Activated gamma-delta T cell treated with anti-CD3 and anti-CD28 coated beads, Interleukin-2, amount 50 U/mL, for 16 hours (primary cell): ENCODE data around the gene ASCC3.

ENCODE experiments used
- DNase-seq: peaks from one replicate; pipeline ENCODE4 v3.0.0-alpha.2; 2020; ENCODE audit warnings: low read depth

The ASCC3 gene

DNA sequence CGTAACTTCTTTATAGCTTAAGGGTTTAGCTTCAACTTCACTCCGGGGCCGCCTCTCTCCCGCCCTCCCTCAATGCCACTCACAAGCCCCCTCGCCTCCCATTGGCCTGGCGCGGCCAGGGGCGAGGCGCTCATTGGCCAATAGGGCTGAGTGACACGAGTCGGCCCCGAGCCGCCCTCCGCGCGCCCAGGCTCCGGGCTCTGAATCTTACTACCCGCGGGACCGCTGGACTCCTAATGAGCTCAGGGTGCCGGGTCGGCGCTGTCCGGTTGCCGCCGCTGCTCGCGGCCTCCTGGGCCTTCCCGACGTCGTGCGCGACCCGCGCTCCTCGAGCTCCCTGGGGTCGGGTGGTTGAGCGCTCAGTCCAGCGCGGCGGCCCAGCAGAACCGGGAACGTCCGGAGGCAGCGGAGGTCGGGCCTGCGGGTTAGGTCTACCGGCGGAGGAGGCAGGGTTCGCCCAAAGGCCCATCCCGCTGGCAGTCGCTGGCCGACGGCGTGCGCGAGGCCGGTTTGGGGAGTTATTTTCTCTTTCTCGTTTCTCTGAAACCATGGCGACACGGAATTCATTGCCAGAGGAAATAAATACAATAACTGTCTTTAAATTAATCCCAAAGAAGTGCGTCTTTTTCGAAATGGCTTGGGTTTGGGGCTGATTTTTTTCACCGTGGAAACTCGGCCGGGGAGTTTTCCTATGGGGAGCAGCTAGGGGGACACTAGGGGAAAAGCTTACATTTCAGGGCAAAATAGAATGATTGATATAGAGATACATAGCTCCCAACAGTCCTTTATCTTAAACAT is 416.0 kb downstream of the ASCC3 start, which contains the start of gene SIM1:
Gene SIM1, minus strand, starts transcription at position 19 of the 798 bp plus-strand sequence. CDS start 1,453 bp downstream, outside the sequence.
- DNase-seq: no peak

DNA sequence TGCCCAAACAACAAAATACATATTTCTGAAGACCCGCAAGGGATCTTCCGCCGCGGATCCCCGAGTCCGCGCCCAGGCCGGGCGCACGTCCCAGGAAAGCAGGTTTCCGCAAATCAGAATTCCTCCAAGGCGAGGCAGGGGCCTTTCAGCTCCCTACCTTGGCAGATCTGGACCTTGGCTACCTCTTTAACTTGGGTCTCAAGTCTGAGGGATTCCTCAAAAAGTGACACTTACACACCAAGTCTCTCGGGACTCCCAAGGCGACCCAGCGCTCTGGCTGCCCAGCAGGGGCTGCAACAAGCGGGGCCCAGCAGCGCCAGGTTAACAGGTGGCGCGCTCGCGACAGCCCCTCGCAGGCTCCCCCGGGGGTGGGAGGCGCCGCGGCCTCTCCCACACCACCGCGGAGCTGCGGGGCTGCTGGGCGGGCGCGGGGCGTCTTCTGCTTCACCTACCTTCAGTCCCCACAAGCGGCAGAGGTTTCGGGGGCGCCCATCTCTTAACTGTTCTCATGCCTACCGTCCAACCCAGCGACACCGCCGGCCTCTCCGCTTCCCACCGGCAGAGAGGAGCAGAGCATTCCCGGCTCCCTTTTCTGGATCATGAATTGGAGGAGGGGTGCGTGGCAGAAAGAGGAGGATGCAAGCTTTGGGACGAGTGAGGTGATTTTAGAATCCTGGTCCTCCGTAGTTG is 416.8 kb downstream of the ASCC3 start:
- no peak for DNase-seq

DNA sequence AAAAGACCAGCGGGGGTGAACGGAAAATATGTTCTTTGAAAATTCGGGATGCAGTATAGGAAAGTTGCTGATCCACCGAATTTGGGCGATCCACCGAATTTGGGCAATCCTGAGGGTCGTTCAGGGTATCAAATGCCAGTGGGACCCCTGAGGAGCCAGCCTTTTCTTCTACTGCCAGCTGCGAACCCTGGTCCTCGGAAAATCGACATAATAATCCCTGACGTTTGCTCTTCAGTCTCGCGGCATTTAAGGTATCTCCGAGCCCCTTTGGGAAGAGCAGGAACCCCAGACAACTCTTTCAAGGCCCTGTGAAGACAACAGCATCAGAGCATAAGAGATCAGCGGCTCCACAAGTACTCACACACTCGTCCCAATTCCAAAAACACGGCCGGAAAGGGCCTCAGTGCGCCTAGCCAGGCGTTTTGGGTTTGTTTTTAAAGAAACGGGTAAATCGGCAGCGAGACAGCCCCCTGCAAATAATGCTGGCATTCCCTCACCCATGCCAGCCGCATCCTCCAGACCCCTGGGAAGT is 417.4 kb downstream of the ASCC3 start:
- no peak for DNase-seq

- no peak for DNase-seq
Measured at GRCh38 chr6:100462706-100463629, 418.2 kb downstream of the ASCC3 start.

DNA sequence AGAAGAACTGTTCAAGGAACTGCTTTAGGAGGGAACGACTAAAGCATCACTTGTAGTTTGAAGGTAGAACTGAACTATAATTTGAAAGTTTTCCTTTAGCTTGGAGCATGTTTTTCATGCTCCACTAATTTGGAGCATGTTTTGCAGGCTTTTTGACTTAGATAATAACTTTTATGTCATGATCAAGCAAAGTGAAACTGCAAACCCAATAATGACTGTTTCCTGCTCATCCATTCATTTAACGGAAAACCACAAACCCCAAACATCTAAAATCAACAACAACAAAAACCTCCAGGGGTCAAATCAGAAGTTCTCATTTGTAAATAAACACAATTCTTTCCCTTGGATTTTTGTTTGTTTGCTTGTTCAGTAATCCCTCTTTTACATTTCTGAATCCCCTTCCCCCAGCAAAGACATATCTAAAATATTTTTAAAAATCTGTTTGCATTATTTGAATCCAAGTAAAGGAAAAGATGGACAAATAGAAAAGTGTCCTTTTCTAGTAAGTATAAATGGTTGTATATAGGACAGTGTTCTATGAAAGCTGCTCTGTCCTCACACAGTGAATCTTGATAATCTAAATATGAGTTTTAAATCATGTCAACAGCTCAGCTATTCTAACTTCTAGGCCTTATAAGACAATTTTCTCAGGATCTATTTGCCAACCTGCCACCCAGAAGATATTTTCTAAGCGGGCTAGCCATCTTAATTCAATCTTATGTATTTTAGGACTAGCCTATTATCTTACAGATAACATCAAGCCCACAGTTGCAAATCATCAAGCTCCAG is 419.0 kb downstream of the ASCC3 start:
- DNase-seq: no peak

GRCh38 chr6:100461278-100461916 is 419.7 kb downstream of the ASCC3 start:
- DNase-seq: no peak

GRCh38 chr6:100460650-100461204 is 420.4 kb downstream of the ASCC3 start:
- DNase-seq: no peak

GRCh38 chr6:100459592-100460184 is 421.4 kb downstream of the ASCC3 start:
- no peak for DNase-seq

DNA sequence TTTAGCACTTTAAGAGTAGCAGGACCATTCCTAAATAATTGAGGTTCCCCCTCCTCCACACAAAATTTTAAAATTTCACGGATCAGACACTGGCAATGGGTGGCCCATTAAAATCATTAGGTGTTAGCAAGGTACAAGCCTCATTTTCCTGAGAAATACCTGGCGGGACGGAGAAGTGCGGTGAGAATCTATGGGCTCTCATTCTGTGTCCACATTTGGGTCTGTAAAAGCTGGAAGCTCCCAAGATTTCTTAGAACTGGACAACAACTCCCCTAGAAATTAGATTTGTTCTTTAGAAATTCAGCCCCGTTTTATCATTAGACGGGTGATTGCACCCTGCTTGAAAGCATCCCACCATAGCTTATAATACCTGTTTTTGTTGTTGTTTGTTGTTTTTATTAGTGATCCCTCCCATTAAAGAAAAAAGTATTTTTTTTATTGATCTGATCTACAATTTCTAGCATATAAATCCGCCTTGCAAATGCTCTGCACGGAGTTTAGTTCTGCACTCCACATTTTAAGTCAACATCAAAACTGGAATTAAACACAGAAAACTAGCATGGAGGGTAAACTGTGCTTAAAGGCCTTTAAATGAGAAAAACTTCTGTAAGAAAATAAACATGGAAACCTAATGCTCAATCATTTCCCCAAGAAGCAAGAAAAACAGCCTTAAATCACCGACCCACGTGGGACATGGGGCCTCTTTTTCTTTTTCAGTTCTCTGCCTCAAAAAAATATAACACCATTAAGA is 422.1 kb downstream of the ASCC3 start:
- no peak for DNase-seq
